ENCODE measurements around the gene PNMT.

The PNMT gene

DNA sequence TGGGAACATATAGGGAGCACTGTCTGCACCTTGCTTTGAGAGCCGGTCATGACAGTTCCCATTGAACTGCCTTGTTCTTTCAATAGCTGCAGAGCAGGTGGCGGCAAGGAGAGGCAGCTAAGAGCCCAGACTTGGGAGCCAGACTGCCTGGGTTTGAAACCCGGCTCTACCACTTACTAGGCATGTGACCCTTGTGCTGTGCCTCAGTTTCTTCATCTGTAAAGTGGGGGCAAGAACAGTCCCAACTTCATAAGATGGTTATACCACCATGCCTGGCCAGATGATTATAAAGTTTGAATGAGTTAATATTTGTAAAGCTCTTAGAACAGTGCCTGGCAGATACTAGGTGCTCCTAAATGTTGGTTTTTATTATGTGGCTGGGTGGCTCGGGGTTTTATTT lies 46.0 kb downstream of the PNMT start:
- no peak for TF ChIP-seq ZFX (IDR thresholded peaks at IDR 0.05; ENCODE audit: borderline replicate concordance)
- no peak overlapping the region for H3K27ac ChIP-seq

DNA sequence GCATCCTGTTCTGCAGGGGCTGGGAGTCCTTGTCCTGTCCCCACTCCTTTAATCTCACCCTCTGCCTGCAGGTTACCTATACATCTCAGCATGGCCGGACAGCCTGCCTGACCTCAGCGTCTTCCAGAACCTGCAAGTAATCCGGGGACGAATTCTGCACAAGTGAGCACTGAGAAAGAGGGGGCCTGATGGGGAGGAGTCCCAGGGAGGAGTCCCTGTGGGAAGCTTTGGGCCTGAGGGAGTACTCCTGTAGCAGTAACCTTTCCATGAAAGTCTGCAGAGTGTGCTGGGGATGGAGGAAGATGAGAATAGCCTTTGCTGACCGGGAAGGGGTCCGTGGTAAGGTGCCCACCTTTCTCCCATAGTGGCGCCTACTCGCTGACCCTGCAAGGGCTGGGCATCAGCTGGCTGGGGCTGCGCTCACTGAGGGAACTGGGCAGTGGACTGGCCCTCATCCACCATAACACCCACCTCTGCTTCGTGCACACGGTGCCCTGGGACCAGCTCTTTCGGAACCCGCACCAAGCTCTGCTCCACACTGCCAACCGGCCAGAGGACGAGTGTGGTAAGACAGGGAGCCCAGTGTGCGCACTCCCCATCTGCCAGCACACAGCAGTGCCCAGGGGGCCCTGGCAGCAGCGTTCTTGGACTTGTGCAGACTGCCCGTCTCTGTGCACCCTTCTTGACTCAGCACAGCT lies 47.3 kb downstream of the PNMT start:
- TF ChIP-seq ZFX (IDR thresholded peaks at IDR 0.05; ENCODE audit: borderline replicate concordance): no peak
- TF ChIP-seq, protein P1, sequence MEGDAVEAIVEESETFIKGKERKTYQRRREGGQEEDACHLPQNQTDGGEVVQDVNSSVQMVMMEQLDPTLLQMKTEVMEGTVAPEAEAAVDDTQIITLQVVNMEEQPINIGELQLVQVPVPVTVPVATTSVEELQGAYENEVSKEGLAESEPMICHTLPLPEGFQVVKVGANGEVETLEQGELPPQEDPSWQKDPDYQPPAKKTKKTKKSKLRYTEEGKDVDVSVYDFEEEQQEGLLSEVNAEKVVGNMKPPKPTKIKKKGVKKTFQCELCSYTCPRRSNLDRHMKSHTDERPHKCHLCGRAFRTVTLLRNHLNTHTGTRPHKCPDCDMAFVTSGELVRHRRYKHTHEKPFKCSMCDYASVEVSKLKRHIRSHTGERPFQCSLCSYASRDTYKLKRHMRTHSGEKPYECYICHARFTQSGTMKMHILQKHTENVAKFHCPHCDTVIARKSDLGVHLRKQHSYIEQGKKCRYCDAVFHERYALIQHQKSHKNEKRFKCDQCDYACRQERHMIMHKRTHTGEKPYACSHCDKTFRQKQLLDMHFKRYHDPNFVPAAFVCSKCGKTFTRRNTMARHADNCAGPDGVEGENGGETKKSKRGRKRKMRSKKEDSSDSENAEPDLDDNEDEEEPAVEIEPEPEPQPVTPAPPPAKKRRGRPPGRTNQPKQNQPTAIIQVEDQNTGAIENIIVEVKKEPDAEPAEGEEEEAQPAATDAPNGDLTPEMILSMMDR (IDR thresholded peaks at IDR 0.05): no peak

DNA sequence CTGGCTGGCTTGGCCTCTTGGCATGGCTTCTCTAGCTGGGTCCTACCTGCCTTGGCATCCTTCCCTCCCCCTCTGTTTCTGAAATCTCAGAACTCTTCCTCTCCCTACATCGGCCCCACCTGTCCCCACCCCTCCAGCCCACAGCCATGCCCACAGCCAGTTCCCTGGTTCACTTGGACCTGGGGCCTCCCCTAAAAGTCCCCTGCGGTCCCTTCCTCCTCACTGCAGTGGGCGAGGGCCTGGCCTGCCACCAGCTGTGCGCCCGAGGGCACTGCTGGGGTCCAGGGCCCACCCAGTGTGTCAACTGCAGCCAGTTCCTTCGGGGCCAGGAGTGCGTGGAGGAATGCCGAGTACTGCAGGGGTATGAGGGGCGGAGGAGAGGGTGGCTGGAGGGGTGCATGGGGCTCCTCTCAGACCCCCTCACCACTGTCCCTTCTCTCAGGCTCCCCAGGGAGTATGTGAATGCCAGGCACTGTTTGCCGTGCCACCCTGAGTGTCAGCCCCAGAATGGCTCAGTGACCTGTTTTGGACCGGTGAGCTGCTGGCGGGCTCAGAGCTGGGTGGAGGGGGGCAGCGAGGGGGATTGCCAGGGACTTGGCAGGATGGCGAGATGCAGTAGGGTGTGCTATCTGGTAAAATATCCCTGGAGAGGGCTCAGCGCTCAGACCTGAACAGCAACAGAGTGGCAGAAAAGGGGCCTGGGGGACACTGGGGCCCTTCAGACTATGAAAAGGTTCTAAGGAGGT lies 48.0 kb downstream of the PNMT start:
- H3K27ac ChIP-seq: peak overlapping the region; percentile 43
- TF ChIP-seq ZFX (IDR thresholded peaks at IDR 0.05; ENCODE audit: borderline replicate concordance): no peak
- TF ChIP-seq, protein P1 (IDR thresholded peaks at IDR 0.05): no peak

More for the DNA sequence above, 47.3 kb downstream of the PNMT start:
- H3K27ac ChIP-seq: no peak overlapping the region

DNA sequence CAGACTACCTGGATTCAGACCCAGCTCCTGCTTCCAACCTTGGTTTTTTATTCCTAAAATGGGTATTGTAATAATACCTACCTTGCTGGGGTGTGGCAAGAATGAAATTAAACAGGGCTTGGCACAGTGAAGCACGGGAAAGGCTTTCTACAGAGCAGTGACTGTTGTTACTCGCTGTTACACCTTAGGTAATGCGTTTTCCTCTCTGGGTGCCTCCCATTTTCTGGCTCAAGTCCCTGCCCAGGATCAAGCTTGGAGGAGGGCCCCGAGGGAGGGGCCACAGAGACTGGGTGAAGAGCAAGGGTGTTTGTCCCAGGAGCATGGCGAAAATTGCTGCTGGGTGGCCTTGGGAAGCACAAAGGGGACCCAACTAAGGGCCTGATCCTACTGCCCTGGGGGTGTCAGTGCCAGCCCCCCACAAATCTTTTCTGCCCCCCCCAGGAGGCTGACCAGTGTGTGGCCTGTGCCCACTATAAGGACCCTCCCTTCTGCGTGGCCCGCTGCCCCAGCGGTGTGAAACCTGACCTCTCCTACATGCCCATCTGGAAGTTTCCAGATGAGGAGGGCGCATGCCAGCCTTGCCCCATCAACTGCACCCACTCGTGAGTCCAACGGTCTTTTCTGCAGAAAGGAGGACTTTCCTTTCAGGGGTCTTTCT lies 48.8 kb downstream of the PNMT start:
- TF ChIP-seq, protein P1 (IDR thresholded peaks at IDR 0.05): no peak
- H3K27ac ChIP-seq: peak overlapping the region; percentile 43

DNA sequence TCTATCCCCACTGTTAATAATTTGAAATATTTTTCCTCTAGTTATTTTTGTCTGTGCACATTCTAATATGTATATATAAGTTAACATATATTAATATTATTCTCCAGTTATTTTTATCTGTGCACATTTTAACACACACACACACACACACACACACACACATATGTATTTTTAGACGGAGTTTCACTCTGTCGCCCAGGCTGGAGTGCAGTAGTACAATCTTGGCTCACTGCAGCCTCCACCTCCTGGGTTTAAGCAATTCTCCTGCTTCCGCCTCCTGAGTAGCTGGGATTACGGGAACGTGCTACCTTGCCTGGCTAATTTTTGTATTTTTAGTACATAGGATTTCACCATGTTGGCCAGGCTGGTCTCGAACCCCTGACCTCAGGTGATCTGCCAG lies 49.4 kb downstream of the PNMT start:
- TF ChIP-seq, protein P1 (IDR thresholded peaks at IDR 0.05): no peak
- no peak for TF ChIP-seq ZFX (IDR thresholded peaks at IDR 0.05; ENCODE audit: borderline replicate concordance)
- no peak overlapping the region for H3K27ac ChIP-seq

DNA sequence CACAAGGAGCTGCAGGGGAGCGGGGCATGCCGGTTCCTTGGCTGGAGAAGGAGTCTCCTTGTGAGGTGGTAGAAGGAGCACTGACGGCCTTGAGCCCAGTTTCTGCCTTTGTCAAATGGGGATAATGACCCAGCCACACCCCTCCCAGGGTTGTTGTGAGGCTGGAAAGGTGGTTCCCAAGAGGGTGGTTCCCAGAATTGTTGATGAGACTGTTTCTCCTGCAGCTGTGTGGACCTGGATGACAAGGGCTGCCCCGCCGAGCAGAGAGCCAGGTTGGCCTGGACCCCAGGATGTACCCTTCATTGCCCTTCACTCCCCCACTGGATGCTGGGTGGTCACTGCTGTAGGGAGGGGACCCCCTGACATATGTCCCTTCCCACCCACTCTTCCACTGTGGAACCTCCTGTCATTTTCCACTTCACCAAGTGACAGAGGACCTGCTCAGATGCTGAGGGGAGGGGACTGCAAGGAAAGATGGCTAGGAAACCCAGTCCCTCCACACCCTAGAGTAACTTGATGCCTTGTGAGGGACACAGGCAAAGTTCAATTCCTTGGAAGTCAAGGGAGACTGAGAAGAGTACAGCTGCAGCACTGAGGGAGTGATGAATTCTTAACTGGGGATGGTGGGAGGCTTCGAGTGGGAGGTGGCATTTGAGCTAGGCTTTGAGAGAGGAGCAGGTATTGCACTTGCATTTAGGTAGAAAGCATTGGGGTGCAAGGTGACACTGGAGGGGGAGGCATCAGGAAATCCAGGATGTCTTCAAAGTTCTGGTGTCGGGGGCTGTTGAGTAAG lies 51.5 kb downstream of the PNMT start:
- no peak overlapping the region for H3K27ac ChIP-seq
- TF ChIP-seq, protein P1 (IDR thresholded peaks at IDR 0.05): no peak
- no peak for TF ChIP-seq ZFX (IDR thresholded peaks at IDR 0.05; ENCODE audit: borderline replicate concordance)

Data from 22Rv1 (cell line).